ENCODE results near the gene MRPS18A.

DNA sequence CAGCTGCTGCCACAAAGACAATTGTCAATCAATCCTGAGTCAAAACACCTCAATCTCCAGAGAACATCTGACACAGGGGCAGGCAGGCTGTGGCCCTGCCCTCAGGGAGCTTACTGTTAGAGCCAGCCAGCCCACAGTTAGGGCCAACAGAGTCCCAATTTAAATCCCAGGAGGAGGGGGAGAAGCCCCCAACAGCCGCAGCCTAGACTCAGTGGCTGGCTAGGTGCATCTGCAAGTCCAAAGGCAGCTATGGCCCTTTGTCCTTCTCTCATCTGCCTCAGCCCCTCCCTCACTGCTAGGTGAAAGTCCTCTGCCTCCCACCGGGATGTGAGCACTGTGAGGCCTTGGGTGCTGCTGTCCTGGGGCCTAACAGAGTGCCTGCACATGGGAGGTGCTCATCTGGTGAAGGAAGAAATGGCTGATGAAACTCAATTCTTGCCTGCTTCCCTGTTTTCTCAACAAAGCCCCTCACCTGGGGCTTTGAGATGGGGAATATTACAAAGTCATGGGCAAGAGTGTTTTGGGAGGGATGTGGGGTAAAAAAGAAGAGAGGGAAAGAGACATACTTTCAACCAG is 48.7 kb upstream of the MRPS18A start:
- TF ChIP-seq SIRT6 (IDR thresholded peaks at IDR 0.05; ENCODE audit: low read length) (no peak), POLR2A (IDR thresholded peaks at IDR 0.05; ENCODE audit: control extremely low read depth in 1 of 2, low read depth in 2 of 2, low read length in 2 of 2) (no peak)

All from H1 (cell line).